HG03469 (cell line): ENCODE results near the gene CES4A.
"Not testable (repeated sequence)": the region's sequence is repeated elsewhere in the genome, so short reads cannot be mapped to it uniquely, and the experiment has no call there.

ENCODE experiments used
- ATAC-seq: cut with Tn5 transposase; IDR thresholded peaks from one replicate; pipeline ENCODE4 v1.9.1; 2021; ENCODE audit warnings: mild to moderate bottlenecking, moderate library complexity, moderate number of reproducible peaks; ENCODE audit not compliant: unreplicated experiment

Gene CES4A

GRCh38 chr16:67041520-67041919, 53.1 kb downstream of the CES4A start:
- not testable (repeated sequence) for ATAC-seq

DNA sequence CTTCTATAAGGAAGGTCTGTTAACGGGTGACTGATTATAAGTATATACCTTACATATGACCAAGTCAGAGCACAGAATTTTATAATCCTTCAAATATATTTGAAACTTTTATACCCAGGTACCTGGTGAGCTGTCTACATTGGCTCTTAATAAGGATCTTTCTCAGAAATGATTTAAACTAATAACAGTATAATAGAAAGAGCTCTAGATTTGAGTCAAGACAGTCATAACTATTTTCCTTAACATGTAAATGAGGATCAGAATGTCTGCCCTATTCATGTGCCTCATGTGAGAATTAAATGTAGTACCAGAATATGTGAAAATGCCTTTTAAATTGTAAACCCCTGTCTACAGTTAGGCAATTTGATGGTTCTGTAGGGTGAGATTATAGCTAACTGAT, 55.0 kb downstream of the CES4A start:
- ATAC-seq: no peak

DNA sequence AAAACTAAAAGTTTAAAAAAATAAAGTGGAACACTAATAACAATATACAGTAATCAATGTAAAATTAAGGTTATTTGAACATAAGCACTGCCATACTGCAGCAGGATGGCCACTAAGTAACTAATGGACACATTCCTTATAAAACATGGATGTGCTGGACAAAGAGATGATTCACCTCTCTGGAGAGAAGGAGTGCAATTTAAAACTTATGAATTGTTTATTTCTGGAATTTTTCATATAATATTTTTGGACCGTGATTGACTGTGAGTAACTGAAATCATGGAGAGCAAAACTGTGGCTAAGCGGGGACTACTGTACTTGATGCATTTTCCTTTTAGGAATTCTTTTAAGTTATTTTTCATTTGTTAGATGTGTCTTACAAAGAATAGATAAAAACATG, 62.4 kb downstream of the CES4A start:
- ATAC-seq: no peak

DNA sequence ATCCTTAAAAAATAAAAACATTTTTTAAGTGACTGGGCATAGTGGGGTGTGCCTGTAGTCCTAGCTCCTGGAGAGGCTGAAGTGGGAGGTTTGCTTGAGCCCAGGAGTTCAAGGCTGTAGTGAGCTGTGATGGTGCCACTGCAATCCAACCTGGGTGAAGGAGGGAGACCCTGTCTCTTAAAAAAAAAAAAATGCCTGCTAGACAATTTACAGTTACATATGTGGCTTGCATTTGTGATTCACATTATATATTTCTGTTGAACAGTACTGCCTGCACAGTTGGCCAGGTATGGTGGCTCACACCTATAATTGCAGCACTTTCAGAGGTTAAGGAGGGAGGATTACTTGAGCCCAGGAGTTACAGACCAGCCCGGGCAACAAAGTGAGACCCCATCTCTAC, 64.0 kb downstream of the CES4A start:
- no peak for ATAC-seq

DNA sequence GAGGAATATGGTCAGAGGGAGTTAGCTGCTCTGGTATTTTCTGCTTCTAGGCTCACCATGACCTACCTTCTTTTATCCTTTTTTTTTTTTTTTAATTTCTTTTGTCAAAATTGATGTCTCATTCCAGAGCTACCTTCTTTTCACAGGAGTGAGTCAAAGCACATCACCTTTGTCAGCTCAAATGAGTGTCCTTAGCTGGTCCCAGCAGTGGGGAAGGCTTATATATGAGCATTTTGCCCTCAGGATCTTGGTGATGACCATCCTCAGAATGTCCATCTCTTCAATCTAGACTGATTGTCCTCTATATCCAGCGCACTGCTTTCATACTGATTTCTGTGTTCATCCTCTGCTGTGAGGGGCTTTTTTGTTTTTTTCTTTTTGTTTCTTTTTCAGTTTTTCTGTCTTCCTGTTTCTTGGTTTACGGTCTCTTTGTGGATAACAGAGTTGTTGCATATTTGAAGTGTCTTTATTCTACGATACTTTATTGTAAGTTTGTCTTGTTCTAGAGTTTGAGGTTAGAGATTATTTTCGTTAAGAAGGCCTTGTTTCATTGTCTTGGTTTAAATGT, 65.5 kb downstream of the CES4A start:
- ATAC-seq: no peak

DNA sequence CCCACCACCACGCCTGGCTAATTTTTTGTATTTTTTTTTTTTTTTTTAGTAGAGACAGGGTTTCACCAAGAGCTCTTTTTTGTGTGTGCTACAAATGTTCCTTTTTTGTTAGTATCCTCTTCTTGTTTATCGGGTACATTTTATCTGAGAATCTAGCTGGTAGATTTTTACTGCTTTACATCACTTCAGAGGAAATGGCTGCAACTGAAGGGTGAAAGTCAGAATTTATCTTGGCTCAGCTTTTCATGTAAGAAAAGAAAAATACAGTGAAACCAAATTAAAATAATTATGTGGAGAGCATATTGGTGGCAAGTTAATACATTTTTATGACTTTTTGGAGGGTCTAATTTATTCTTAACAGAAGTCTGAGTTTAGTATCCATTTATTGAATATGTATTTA, 66.5 kb downstream of the CES4A start:
- no peak for ATAC-seq

GRCh38 chr16:67055712-67056487, 67.5 kb downstream of the CES4A start:
- peak; percentile 41 for ATAC-seq
